ENCODE measurements around the gene CYP4F12.
A peak's percentile ranks its signal among the peaks of the same experiment; 100 is the strongest.
"Not testable (repeated sequence)": the region's sequence is repeated elsewhere in the genome, so short reads cannot be mapped to it uniquely, and the experiment has no call there.

Gene CYP4F12

DNA sequence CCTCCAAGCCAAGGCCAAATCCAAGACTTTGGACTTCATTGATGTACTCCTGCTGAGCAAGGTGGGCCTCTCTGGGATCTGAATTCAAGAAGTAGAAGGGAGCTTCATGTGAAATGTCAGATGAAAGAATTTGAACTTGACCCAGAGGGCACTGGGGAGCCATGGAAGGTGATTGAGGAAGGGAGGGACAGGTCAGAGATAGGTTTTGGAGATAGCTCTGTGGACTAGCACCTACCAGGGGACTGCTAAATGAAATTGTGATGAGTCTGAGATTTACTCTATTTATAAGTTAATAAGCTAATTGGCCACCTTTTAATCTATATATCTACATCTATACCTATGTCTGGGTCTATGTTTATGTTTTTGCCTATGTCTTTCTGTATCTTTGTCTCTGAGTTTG, 22.8 kb upstream of the CYP4F12 start:
- not testable (repeated sequence) for DNase-seq

DNA sequence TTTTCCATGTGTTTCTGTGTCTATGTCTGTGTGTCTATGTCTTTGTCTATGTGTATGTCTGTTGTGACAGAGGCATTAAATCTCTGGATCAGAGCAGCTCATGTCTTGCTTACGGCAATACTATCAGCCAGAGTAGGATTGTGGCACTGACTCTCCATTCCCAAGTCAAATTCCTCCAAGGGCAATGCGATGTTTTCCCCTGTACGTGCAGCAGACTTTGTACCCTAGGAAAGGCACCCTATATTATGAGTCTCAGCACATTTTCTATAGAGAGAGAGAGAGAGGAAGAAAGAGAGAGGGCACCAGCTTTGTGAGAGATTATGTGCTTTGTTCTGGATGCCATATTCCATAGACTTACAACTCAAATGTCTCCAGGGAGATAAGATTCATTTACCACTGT, 21.1 kb upstream of the CYP4F12 start:
- DNase-seq, result no peak

- no peak for DNase-seq
Measured at GRCh38 chr19:15652559-15653278, 20.2 kb upstream of the CYP4F12 start.

- no peak for DNase-seq
Measured at GRCh38 chr19:15656467-15656866, 16.4 kb upstream of the CYP4F12 start.

DNA sequence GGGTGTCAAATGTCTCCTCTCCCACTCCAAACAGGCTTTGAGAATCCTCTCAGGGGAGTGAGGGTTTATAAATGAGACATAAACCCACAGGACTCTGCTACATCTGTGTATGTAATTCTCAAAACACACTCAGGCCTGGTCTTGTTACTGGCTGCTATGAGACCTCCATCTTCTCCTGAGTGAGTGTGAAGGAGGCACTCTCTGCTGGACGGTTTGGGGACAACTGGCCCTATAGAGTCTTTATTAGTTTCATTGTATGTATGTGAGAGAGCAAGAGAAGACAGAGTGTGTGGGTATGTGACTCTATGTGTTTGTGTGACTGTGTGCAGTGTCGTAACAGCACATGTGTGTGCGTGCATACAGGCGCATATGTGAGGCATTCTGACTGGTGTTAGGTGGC, 9.6 kb upstream of the CYP4F12 start:
- no peak for DNase-seq

GRCh38 chr19:15666186-15666585, 6.7 kb upstream of the CYP4F12 start:
- DNase-seq, result no peak

DNA sequence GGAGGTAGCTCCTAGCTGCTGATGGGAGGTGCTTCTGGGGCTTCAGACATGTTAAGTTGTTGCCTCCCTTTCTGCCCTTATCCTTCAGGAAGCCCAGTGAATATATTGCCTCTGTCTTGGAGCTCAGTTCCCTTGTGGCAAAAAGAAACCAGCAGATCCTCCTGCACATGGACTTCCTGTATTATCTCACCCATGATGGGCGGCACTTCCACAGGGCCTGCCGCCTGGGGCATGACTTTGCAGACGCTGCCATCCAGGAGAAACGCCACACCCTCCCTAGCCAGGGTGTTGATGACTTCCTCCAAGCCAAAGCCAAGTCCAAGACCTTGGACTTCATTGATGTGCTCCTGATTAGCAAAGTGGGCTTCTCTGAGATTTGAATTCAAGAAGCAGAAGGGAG, 6.0 kb upstream of the CYP4F12 start:
- no peak for DNase-seq

GRCh38 chr19:15669440-15669839, 3.4 kb upstream of the CYP4F12 start:
- no peak for DNase-seq

DNA sequence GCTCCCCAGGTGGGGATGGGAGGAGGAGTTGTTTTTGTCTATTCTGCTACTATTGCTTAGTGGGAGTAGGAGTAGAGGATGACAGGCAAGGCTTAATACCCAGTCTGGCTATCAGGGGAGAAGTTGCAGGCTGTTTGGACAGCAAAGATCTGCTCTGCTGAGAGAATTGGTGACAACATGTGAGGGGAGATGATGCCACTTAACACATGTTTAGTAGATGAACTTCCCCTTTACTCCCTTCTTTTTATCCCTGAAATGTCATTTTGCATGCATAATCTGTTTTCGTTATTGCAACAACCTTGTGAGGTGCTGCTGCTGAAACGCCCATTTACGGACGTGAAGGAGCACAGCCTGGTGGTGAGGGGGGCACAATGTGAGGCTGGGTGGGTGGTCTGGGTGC, 3.0 kb upstream of the CYP4F12 start:
- no peak for DNase-seq

- no peak for DNase-seq
Measured at GRCh38 chr19:15671237-15671821, 1.6 kb upstream of the CYP4F12 start.

DNA sequence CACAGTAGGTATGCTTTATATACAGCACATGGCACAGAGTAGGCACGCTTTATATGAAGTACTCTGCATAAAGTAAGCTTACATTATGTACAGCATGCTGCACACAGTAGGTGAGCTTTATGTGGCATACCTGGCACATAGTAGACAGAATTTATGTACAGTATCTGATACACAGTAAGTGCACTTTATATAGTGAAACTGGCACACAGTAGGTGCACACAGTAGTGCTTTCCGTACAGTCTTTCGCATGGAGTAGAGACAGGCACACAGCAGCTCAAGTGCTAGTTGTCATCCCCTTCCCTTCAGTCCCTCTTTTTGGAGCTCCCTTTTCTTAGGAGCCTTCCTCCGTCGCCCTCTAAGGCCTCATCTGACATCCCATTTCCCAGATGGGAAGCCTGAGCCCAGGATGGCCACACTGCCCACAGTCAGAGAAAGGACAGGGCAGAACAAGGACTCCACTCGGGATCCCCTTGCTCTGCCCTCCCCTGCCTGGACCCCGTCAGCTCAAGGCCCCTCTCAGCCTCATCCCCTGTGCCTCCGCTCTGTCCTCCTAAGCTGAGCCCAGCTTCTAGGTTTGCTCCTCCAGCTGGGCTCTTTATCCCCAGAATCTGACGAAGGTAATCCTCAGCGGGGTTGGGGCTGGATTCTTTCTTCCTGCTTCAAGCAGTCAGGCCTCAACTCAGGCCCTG, 852 bp upstream of the CYP4F12 start:
- DNase-seq, result no peak

DNA sequence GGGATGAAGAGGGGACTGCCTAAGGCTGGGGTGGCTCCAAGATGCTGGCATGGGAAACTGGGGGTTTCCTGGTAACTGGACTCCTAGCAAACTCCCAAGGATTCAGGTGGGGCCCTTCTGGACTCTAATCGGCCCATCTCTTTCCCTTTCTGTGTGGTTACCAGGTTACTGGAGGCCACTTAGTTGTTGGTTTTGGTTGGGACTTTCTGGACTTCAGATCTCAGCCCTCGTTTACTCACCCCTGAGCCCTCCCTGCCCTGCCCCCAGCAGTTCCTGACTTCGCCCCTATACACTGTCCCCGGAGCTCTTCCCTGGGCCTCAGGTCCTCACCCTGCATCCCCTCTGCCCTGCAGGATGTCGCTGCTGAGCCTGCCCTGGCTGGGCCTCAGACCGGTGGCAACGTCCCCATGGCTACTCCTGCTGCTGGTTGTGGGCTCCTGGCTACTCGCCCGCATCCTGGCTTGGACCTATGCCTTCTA, 328 bp downstream of the CYP4F12 start:
- no peak for DNase-seq

GRCh38 chr19:15675560-15675959, 2.7 kb downstream of the CYP4F12 start:
- no peak for DNase-seq

DNA sequence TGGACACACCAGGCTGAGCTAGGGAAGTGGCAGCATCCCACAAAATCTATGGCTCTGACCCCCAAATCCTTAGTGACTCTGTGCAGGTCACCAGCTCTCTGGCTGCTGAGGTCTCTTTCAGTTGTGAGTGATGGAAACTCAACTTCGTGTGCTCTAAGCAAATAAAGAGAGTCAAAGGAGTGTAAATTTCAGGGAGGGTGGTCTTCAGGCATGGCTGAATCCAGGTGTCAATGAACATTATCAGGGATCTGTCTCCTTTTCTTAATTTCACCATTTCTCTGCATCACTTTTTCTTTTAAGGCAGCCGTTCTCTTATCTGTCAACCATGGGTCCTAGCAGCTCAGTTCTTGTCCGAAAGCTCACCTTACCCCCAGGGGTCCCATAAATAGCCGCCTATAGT, 6.2 kb downstream of the CYP4F12 start:
- no peak for DNase-seq

- not testable (repeated sequence) for DNase-seq
Measured at GRCh38 chr19:15679865-15680264, 7.0 kb downstream of the CYP4F12 start.

DNA sequence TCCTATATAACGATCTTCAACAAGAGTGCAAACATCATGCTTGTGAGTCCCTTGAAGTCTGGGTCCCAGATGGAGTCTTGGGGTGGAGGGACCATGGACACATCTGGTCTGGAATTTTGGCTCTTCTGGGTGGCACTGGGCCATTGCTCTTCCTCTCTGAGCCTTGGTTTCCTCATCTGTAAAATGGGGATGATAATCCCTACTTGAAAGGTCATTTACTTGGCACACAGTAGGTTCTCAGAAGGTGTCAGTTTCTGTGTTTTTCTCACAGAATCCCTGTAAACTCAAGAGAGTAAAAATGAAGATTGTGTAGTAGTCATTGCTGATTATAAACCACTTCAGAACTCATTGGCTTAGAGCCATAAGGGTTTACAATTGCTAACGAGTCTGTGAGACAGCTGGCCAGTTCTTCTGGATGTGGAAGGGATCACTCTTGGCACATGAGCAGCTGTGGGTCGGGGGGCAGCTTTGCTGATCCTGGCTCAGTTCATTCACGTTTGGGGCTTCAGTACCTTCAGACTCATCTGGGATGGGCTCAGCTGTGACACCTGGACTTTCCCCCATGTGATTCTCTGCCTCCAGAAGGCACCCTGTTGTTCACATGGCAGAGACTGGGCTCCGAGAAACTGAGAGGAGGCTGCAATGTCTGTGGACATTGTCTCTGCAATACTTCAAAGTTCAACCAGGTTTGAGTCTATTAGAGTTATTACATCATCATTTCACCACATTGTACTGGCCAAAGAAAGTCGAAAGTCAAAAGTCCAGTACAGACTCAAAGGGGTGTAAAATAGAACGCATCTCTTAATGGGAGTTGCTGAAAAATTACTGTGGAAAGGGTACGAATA, 7.8 kb downstream of the CYP4F12 start:
- no peak for DNase-seq

- no peak for DNase-seq
Measured at GRCh38 chr19:15683411-15683810, 10.5 kb downstream of the CYP4F12 start.

- no peak for DNase-seq
Measured at GRCh38 chr19:15684828-15685227, 11.9 kb downstream of the CYP4F12 start.

- DNase-seq, result no peak
Measured at GRCh38 chr19:15696654-15697194, 23.8 kb downstream of the CYP4F12 start.

GRCh38 chr19:15701757-15702533, 29.1 kb downstream of the CYP4F12 start:
- no peak for DNase-seq

GRCh38 chr19:15702534-15702930, 29.6 kb downstream of the CYP4F12 start:
- DNase-seq, result peak in 14 of 51 donors; percentile 0 to 28 (median 4)

All from hypothalamus (tissue), 51 donors.